GM19193 (cell line): Measurements from ENCODE around the gene NOS1AP.

Source experiments
- POLR2A ChIP-seq: IDR thresholded peaks from 4 replicates; pipeline ENCODE4 v1.6.1; 2011; ENCODE audit not compliant: insufficient read depth, insufficient read length; ENCODE audit errors: extremely low read depth

Gene NOS1AP

GRCh38 chr1:162069334-162070093 is at the start of gene NOS1AP:
NOS1AP (plus strand) TSS chr1:162069691; CDS start chr1:162070178, 487 bp downstream.
- TF ChIP-seq POLR2A = no peak

DNA sequence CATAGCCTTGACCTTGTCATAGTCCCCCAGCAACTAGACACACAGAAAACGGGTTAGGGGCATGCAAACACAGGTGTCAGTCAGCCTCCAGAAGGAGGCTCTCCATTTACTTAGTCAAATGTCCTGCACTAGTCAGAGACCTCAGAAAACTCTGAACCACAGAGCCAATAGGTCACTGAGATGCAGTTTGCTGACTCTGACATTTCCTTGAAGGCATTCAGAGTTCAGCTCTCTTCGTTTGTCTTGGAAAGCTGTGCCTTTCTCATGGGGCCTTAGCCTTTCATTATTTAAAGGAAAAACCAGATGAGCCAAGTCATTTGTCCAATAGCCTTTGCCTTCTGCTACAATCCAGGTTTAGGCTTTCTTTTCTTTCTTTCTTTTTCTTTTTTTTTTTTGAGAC is 49.3 kb upstream of the NOS1AP start:
- TF ChIP-seq POLR2A = no peak

GRCh38 chr1:162021124-162021523 is 48.4 kb upstream of the NOS1AP start:
- TF ChIP-seq POLR2A = no peak

DNA sequence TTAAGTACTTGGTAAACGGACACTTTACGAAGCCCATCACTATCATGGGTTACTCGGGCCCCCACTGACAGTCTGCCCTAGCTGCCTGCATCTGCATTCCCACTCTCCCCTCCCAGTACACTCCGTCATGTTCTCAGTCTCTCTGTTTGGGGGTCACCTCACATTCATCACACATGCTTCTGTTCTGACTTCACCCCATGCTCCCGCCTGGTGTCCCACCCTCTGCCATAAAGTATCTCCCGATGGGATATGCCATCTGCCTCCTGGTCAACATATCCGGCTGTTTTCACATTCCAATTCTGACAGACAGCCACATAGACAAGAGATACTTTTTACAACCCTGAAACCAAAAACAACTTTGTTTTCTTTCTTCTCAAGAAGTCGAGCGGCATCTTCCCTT is 46.9 kb upstream of the NOS1AP start:
- no peak for TF ChIP-seq POLR2A

DNA sequence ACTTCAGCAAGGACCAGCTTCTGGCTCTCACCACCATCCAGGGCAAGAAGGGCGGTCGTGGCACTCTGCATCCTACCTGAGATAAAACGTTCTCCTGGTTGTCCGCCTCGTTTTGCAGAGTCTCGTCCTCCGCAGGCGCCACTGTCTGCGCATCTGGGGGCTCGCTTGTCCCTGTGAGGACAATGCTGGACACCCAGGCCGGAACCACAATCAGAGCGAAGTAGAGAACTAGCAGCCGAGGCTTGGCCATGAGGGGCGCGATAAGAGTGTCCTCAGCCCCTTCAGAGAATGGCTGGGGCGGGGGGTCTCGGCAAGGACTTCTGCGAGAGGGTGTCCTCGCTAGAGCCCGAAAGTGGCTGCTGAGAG is 46.3 kb upstream of the NOS1AP start:
- TF ChIP-seq POLR2A = no peak

DNA sequence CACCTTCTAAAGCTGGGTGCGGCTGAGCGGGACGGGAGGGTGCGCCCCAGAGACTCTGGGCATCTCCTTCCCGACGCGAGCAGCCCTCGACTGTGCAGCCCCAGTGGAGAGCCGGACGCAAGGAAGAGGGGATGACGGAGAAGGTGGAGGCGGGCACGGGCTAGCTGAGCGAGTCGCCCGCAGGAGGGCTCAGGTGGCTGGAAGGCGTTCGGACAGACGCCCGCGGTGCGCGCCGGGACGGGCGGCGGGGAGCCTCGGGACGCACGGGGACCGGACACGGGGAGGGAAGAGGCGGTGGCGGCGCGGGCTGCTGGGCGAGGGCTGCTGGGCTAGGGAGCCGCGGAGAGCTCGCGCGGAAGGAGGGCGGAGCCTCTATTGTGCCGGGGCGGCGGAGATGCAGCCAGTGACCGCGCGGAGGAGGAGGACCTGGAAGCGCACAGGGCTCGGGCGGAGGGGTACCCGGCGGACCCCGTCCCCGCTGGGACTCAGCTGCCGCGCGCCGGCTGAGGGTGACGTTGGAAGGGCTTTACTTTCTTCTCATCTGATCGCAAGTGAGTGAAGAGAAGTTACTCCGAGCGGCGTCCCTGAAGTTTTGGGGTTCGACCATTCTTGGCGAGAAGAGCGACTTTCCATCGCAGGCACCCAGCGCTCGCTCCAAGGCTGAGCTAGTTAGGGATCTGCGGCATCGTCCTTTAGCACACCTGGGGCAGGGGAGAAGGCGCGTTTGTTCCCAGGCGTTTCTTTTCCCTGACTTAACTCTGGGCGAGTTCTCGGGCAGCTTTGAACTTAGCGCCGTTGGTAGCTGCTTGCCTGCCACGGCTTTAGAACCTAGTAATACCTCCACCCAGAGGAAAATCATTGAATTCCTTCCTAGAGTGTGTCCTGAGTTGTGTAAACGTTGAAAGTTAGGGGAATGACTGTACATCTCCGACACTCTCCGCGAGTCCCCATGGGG is 45.7 kb upstream of the NOS1AP start, which contains the start of gene OLFML2B:
Gene OLFML2B, minus strand, starts transcription at position 323 of the 955 bp plus-strand sequence. CDS start 439 bp downstream, outside the sequence.
- no peak for TF ChIP-seq POLR2A

DNA sequence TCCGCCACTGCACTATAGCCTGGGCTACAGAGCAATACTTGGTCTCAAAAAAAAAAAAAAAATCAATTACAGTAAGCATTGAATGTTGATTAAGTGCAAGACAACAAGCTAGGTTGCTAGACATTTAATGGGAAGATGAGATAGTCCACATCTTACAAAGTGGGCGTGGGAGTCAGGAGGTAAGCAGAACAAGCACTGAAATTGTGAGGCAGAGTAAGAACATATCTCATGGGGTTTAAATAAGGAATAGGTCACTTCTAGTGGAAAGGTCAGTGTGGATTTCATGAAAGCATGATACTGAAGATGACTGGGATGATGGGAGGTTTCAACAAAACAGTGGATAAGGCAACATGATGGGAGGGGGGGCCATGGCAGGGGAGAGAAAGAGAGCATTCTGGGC is 44.0 kb upstream of the NOS1AP start:
- TF ChIP-seq POLR2A = no peak

- TF ChIP-seq POLR2A = no peak
Measured at GRCh38 chr1:162026881-162027280, 42.6 kb upstream of the NOS1AP start.

DNA sequence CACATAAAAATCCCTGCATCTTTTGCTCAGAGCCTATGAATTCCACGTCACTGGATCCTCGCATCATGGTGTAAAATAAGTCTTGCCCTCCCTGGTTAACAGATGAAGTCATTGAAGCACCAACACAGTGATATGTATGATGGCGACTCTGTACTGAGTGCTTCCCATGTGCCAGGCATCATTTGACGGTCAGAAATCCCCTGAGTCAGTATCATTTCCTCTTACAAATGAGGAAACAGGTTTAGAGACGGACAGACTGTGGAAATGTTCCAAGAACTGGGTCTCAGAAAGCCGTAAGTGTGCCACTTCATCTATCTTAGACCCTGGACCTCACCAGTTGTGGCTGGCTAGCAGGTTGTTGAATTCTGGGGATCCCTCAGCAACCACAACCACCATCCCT is 40.8 kb upstream of the NOS1AP start:
- TF ChIP-seq POLR2A = no peak

- TF ChIP-seq POLR2A = no peak
Measured at GRCh38 chr1:162029157-162029556, 40.3 kb upstream of the NOS1AP start.

- TF ChIP-seq POLR2A = no peak
Measured at GRCh38 chr1:162030759-162031280, 38.7 kb upstream of the NOS1AP start.

- TF ChIP-seq POLR2A = no peak
Measured at GRCh38 chr1:162033428-162033827, 36.1 kb upstream of the NOS1AP start.

DNA sequence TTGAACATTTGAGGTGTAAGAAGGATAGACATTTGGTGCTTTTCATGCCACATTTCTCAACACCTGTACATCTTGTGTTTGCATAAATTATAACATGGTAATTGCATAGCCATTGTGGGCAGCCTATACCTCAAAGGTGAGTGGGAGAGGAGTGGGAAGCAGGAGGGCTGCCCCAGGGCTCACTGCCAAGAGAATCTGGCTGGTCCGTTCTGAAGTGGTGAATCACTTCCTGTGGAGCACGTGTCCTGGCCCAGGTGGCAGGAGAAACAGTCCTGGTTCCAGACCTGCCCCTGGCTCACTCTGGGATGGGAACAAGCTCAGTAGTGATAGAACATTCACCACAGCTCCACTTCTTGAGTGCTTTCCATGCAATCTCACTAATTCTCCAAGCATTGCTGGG is 34.2 kb upstream of the NOS1AP start:
- no peak for TF ChIP-seq POLR2A

DNA sequence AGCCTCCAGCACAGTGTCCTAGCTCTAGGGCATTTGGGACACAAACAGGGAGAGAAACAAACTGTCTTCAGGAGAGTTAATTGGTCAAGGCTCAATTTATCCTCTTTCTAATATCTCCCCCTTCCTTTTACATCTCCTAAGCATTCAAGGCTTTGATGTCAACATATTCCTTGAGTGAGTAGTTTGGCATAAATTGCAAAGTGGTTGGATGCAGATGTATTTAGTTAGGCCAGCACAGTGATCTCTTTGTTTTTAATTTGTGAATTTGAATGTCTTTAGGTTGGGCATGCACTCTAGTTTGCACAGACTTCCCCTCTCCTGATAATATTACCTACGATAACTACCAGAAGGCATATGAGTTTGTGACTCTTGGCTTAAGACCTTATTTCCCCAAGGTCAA is 33.3 kb upstream of the NOS1AP start:
- no peak for TF ChIP-seq POLR2A

DNA sequence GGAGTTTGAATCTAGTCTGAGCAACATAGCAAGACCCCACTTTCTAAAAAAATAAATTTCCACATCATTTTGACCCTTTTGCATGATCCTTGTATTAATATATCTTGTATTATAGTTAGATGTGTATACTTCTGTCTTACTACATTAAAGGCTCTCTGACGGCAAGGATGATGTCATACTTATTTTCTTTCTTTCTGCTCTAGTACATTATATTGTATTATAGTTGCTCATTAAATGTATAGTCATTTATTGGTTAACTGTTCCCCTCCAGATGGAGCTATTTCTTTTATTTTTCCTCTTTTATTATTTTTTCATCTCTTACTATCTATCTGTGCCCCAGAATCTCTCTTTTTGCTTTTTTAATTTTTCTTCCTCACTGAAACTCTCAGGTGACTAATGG is 30.9 kb upstream of the NOS1AP start:
- no peak for TF ChIP-seq POLR2A

GRCh38 chr1:162040001-162040400 is 29.5 kb upstream of the NOS1AP start:
- no peak for TF ChIP-seq POLR2A

DNA sequence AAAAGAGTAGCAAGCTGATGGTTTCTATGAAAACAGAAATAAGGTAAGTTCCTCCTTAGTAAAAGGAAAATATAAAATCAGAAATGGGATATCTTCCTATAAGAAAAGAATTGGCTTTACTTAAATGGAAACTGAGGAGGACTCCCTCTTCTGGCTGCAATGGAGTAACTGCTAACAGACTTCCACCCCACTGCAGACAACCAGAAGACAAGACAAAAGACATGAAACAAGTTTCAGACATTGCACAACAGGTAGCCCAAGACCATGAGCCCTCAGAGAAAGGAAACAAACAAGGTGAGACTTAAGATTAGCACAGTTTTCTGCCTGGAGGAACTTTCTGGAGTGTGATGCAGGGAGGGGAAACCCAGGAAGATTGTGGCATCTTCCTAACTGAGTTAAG is 28.8 kb upstream of the NOS1AP start:
- no peak for TF ChIP-seq POLR2A

GRCh38 chr1:162042361-162042760 is 27.1 kb upstream of the NOS1AP start:
- TF ChIP-seq POLR2A = no peak
